Measurements from ENCODE around the gene HOXC4. TPM values are rescaled to one million over a fixed set of nuclear protein-coding genes. Genes with fewer than 3 reads are reported as not detected.

HOXC4 gene
- total RNA-seq, 4 donors from 2014 or later, result 0.69 to 5.7 (median 2.7) TPM

DNA sequence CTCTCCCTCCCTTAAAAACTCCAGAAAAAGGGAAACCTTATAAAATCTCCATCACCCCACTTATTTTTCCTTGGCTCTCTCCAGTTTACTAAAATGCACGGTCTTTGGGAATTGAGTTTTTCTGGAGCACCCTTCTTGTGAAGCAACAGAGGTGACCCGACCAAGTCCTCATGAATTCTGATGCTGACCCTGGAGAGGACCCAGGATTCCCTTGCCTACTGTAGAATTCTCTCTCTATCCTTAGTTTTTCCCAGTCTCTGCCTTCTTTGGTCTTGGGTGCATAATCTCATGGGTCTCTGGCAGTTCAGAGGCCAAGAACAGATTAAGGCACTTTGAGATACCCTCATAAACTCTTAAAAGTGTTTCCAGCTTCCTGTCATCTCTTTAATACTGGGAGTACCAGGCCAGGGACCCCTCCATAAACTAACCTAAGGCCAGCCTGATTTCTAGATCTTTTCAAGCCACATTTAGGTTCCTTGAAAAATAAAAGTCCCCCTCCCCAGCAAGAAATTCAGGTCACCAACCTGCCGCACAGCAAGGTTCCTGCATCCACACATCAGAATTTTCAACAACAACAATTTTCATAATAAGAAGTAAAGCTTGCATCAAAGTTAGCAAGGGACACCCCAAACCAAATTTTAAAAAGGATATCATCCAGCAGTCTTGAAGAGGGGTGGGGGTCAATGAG is 5.1 kb upstream of the HOXC4 start:
- no peak for ATAC-seq
- Histone ChIP-seq H3K4me1 (peaks cover 0 to 22% (median 9%) of the 10 kb centered on the region in 3 donors), H3K27me3 (peaks cover 43% of the 10 kb centered on the region), H3K4me3 (no peak overlapping the region), H3K27ac (no peak overlapping the region), H3K9me3 (no peaks in the 10 kb centered on the region), H3K36me3 (no peaks in the 10 kb centered on the region)
- TF ChIP-seq EP300 (IDR thresholded peaks at IDR 0.05) (no peak), POLR2A (IDR thresholded peaks at IDR 0.05) (no peak), POLR2AphosphoS5 (IDR thresholded peaks at IDR 0.05) (no peak)
- TF ChIP-seq, protein P1, sequence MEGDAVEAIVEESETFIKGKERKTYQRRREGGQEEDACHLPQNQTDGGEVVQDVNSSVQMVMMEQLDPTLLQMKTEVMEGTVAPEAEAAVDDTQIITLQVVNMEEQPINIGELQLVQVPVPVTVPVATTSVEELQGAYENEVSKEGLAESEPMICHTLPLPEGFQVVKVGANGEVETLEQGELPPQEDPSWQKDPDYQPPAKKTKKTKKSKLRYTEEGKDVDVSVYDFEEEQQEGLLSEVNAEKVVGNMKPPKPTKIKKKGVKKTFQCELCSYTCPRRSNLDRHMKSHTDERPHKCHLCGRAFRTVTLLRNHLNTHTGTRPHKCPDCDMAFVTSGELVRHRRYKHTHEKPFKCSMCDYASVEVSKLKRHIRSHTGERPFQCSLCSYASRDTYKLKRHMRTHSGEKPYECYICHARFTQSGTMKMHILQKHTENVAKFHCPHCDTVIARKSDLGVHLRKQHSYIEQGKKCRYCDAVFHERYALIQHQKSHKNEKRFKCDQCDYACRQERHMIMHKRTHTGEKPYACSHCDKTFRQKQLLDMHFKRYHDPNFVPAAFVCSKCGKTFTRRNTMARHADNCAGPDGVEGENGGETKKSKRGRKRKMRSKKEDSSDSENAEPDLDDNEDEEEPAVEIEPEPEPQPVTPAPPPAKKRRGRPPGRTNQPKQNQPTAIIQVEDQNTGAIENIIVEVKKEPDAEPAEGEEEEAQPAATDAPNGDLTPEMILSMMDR (IDR thresholded peaks at IDR 0.05), result no peak
- 86% methylated on average over 2 of the region's 3 CpGs; no CpG with 5 or more reads in 1 of the 2 donors for WGBS, 2 donors (ENCODE audit: low coverage in 1 of 2)

DNA sequence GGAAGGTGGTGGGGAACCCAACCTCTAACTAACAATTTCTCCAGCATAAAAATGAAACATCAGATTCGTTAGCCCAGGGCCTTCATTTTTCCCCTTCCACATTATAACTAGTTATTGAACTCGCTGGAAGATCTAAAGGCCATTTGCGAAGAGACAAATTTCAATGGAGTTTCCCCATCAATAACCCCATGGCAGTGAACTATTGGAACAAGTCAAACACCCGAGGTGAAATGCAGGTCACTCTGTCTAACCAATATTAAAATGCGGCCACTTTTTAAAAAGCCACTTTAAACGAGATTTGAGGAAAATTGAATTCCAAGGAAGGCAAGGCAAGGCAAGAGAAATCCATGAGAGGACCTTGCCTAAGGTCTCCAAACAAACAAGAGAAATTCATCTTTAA is 4.5 kb upstream of the HOXC4 start:
- H3K4me1 ChIP-seq, result peaks cover 0 to 23% (median 9%) of the 10 kb centered on the region in 3 donors
- H3K36me3 ChIP-seq, result no peaks in the 10 kb centered on the region
- ATAC-seq, result no peak
- 74 to 76% methylated on average over 6 of the region's 6 CpGs for WGBS, 2 donors (ENCODE audit: low coverage in 1 of 2)
- H3K4me3 ChIP-seq, result no peak overlapping the region
- H3K27ac ChIP-seq, result no peak overlapping the region
- peaks cover 41% of the 10 kb centered on the region for H3K27me3 ChIP-seq
- TF ChIP-seq, protein P1 (IDR thresholded peaks at IDR 0.05), result no peak
- TF ChIP-seq POLR2A (IDR thresholded peaks at IDR 0.05), result no peak
- TF ChIP-seq POLR2AphosphoS5 (IDR thresholded peaks at IDR 0.05), result no peak
- no peak for TF ChIP-seq EP300 (IDR thresholded peaks at IDR 0.05)
- H3K9me3 ChIP-seq, result no peaks in the 10 kb centered on the region

DNA sequence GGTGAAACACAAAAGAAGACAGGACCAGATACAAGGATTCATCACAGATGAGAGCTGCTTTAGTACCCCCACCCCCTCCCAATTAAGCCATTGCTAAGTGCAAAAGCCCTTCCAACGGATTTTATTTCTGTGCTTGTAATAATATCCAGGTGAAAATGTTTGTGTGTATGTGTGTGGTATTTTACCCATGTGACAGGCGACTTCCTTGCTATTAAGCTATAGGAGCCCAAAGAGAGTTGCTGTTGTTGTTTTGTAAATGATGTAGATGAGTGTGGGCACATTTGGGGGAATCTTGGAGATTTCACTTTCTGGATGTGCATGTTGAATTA is 3.2 kb upstream of the HOXC4 start:
- Histone ChIP-seq H3K4me1 (peaks cover 0 to 34% (median 9%) of the 10 kb centered on the region in 3 donors), H3K36me3 (no peaks in the 10 kb centered on the region), H3K9me3 (no peaks in the 10 kb centered on the region), H3K4me3 (peak overlapping the region in 1 of 2 donors; percentile 10), H3K27ac (peak overlapping the region in 2 of 4 donors; percentile 26 to 27), H3K27me3 (peaks cover 38% of the 10 kb centered on the region)
- WGBS, 2 donors (ENCODE audit: low coverage in 1 of 2), result 67 to 73% methylated on average over 1 to 2 of the region's 2 CpGs
- TF ChIP-seq EP300 (IDR thresholded peaks at IDR 0.05) (no peak), POLR2A (IDR thresholded peaks at IDR 0.05) (no peak), POLR2AphosphoS5 (IDR thresholded peaks at IDR 0.05) (no peak)
- TF ChIP-seq, protein P1 (IDR thresholded peaks at IDR 0.05), result no peak
- no peak for ATAC-seq

DNA sequence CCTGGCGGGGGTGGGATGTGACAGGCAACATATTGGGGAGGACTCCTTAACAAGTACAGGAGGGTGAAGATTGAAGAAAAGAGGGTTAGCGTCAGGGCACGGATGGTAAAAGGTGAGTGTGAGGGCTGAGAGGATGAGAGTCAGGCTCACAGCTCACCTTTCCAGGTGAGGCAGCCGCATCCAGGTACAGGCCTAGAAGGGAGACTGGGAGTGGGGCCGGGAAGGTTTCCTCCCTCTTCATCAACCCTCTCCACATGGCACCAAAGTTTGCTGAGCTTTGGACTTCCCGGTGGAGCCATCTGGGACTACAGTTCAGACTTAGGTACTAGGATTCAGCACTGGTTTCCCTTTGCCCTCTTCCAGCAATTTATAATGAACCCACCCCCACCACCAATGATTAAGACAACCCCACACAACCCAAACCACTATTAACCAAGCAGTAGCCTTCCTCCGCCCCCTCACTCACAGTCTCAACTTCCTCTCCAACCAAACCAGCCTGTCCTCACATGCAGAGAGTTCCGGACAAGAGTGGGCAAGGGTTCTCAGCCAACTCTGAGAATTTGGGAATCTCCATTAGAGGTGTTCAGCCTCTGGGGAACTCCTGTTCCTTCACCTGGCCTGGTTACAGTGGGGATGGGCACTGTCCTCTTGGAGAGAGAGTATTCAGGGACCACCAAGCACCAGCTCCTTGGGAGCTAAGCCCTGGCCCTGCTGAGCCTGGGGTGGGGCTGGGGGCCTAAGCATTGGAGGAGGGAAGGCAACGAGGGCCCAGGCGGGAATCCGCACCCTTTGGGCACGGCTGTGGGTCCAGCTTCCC is 2.4 kb upstream of the HOXC4 start:
- Histone ChIP-seq H3K9me3 (no peaks in the 10 kb centered on the region), H3K27me3 (peaks cover 30% of the 10 kb centered on the region), H3K36me3 (no peaks in the 10 kb centered on the region), H3K4me3 (no peak overlapping the region), H3K4me1 (peaks cover 0 to 42% (median 9%) of the 10 kb centered on the region in 3 donors), H3K27ac (peak overlapping the region in 2 of 4 donors; percentile 84 to 91)
- WGBS, 2 donors (ENCODE audit: low coverage in 1 of 2), result 69 to 70% methylated on average over 2 to 10 of the region's 12 CpGs
- ATAC-seq, result no peak
- TF ChIP-seq POLR2AphosphoS5 (IDR thresholded peaks at IDR 0.05), result no peak
- TF ChIP-seq EP300 (IDR thresholded peaks at IDR 0.05), result no peak
- TF ChIP-seq, protein P1 (IDR thresholded peaks at IDR 0.05), result no peak
- TF ChIP-seq POLR2A (IDR thresholded peaks at IDR 0.05), result no peak
